Ascending aorta (tissue), 2 donors: ENCODE measurements around the gene ARF4. TPM values are rescaled to one million over a fixed set of nuclear protein-coding genes. Genes with fewer than 3 reads are reported as not detected.

Source experiments
- DNase-seq, 2 donors: peaks; one replicate each; pipeline ENCODE4 v3.0.0-alpha.2; 2019; ENCODE audit warnings: low spot score in 2 of 2
- H3K27ac ChIP-seq, 2 donors: fragments of 200-600 bp; sonication (generic); one replicate each; pipeline ENCODE4 v1.5.1; 2016 to 2017; ENCODE audit warnings: mild to moderate bottlenecking in 1 of 2
- H3K27me3 ChIP-seq: fragments of 200-600 bp; sonication (generic); one replicate; pipeline ENCODE4 v1.5.1; 2017
- H3K36me3 ChIP-seq, 2 donors: fragments of 200-600 bp; sonication (generic); one replicate each; pipeline ENCODE4 v1.5.1; 2016
- H3K4me1 ChIP-seq, 2 donors: fragments of 200-600 bp; sonication (generic); one replicate each; pipeline ENCODE4 v1.5.1; 2016 to 2017; ENCODE audit warnings: mild to moderate bottlenecking in 1 of 2
- H3K4me3 ChIP-seq, 2 donors: fragments of 200-600 bp; sonication (generic); one replicate each; pipeline ENCODE4 v1.5.1; 2016 to 2017; ENCODE audit warnings: mild to moderate bottlenecking in 1 of 2
- H3K9me3 ChIP-seq, 2 donors: fragments of 200-600 bp; sonication (generic); one replicate each; pipeline ENCODE4 v1.5.1; 2016
- intact Hi-C: fragments of 100-400 bp; cut with DNase I; formaldehyde crosslinking; loops from one replicate; pipeline ENCODE4 v1.15.1; 2023
- total RNA-seq: library from RNA; depleted of rRNA; stranded (reverse); fragments of >200 nt; gene quantifications from one replicate; pipeline ENCODE4 v1.1.0, GENCODE V29; 2016
- TF ChIP-seq, protein P1 (sequence below), 3 experiments: fragments of 200-600 bp in 2 of 3; fragments of 450-650 bp in 1 of 3; sonication (generic) in 2 of 3; IDR thresholded peaks; one replicate each; pipeline ENCODE4 v1.5.1; 2016 to 2019; ENCODE audit warnings: antibody characterized with exemption in 3 of 3, mild to moderate bottlenecking in 1 of 3, moderate library complexity in 1 of 3

The ARF4 gene
- total RNA-seq, 1 donor from 2014 or later = 50.0 TPM

DNA sequence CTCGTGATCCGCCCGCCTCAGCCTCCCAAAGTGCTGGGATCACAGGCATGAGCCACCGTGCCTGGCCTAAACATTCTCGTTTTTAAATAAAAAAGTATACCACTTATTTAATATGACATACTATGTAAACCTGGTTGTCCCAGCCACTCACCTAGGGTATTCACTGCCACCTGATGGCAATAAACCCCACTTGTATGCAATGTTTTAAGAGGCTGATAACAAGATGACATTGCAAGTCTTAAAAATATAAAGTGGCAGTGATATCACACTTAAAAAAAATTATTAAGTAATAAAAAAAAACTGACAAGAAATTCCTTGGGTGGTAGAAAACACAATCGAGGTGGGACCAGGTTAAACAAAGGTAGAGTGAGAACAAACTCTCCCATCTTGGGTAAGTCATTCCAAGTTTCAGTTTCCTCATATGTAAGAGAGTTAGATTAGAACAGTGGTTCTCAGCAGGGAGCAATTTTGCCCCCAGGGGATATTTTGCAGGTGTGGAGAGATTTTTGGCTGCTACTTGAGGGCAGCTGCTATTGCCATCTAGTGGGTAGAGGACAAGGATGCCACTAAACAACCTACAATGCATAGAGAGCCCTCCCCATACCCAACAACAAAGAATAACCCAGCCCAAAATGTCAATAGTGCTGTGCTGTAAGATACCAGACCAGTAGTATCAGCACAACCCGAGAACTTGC, 14.5 kb downstream of the ARF4 start:
- H3K4me1 ChIP-seq = peaks cover 3 to 17% of the 10 kb centered on the region in 2 donors
- DNase-seq = no peak
- TF ChIP-seq, protein P1, sequence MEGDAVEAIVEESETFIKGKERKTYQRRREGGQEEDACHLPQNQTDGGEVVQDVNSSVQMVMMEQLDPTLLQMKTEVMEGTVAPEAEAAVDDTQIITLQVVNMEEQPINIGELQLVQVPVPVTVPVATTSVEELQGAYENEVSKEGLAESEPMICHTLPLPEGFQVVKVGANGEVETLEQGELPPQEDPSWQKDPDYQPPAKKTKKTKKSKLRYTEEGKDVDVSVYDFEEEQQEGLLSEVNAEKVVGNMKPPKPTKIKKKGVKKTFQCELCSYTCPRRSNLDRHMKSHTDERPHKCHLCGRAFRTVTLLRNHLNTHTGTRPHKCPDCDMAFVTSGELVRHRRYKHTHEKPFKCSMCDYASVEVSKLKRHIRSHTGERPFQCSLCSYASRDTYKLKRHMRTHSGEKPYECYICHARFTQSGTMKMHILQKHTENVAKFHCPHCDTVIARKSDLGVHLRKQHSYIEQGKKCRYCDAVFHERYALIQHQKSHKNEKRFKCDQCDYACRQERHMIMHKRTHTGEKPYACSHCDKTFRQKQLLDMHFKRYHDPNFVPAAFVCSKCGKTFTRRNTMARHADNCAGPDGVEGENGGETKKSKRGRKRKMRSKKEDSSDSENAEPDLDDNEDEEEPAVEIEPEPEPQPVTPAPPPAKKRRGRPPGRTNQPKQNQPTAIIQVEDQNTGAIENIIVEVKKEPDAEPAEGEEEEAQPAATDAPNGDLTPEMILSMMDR (IDR thresholded peaks at IDR 0.05) = no peak
- H3K36me3 ChIP-seq = peaks cover 28 to 41% of the 10 kb centered on the region in 2 donors
- H3K4me3 ChIP-seq = no peak overlapping the region
- H3K27me3 ChIP-seq = no peaks in the 10 kb centered on the region
- no peaks in the 10 kb centered on the region for H3K9me3 ChIP-seq
- H3K27ac ChIP-seq = no peak overlapping the region
- intact Hi-C loops = no loop called here

DNA sequence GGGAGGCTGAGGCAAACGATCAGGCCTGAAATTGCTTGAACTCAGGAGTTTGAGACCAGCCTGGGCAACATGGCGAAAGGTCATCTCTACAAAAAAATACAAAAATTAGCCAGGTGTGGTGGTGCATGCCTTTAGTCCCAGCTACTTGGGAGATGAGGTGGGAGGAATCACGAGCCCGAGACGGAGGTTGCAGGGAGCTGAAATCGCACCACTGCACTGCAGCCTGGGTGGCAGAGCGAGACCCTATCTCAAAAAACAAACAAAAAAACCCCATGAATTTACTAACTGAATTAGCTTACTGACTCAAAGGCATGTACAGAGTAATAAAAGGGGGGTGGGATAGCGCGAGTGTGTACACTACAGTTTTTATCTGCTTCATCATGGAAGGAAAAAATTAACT, 19.3 kb downstream of the ARF4 start:
- TF ChIP-seq, protein P1 (IDR thresholded peaks at IDR 0.05) = no peak
- Histone ChIP-seq H3K27ac (no peak overlapping the region), H3K4me3 (no peak overlapping the region), H3K27me3 (no peaks in the 10 kb centered on the region), H3K36me3 (peaks cover 44 to 62% of the 10 kb centered on the region in 2 donors), H3K9me3 (no peaks in the 10 kb centered on the region), H3K4me1 (peaks cover 0 to 5% of the 10 kb centered on the region in 2 donors)
- no peak for DNase-seq
- intact Hi-C loops = no loop called here

DNA sequence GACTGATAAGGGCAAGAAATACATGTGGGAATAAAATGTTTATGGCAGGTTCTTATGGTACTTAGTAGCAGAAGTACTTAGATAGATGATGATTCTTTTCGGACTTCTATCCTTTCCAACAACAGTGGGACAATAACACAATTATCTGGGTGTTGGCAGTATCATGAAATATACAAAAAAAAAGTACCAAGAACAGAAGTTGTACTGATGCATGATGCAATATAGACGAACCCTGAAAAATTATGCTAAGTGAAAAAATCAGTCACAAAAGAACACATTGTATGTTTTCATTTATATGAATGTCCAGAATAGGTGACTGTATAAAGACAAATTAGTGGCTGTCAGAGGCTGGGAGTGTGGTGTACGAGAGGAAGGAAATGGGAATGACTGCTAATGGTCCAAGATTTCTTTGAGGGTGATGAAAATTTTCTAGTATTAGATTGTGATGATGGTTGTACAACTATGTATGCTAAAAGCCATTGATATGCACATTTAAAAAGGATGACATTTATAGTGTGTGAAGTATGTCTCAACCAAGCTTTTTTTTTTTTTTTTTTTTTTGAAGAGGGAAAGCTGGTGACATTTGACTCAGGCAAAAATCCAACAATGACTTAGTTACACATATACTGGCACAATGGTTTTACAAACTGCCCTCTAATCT, 21.0 kb downstream of the ARF4 start:
- peak overlapping the region; percentile 22 to 52 for H3K27ac ChIP-seq
- intact Hi-C loops = no loop called here

GRCh38 chr3:57572096-57572495, 25.0 kb downstream of the ARF4 start:
- TF ChIP-seq, protein P1 (IDR thresholded peaks at IDR 0.05) = no peak
- no peak overlapping the region for H3K4me3 ChIP-seq
- H3K27me3 ChIP-seq = no peaks in the 10 kb centered on the region
- H3K36me3 ChIP-seq = peaks cover 42 to 61% of the 10 kb centered on the region in 2 donors
- DNase-seq = no peak
- no peaks in the 10 kb centered on the region for H3K9me3 ChIP-seq
- H3K27ac ChIP-seq = no peak overlapping the region
- intact Hi-C loops = no loop called here
- peaks cover 0 to 5% of the 10 kb centered on the region in 2 donors for H3K4me1 ChIP-seq

More for the DNA sequence above, 21.0 kb downstream of the ARF4 start:
- DNase-seq = no peak
- Histone ChIP-seq H3K36me3 (peaks cover 52 to 70% of the 10 kb centered on the region in 2 donors), H3K9me3 (no peaks in the 10 kb centered on the region), H3K27me3 (no peaks in the 10 kb centered on the region), H3K4me3 (no peak overlapping the region), H3K4me1 (peaks cover 0 to 5% of the 10 kb centered on the region in 2 donors)
- TF ChIP-seq, protein P1 (IDR thresholded peaks at IDR 0.05) = no peak

GRCh38 chr3:57570878-57571277, 26.3 kb downstream of the ARF4 start:
- Histone ChIP-seq H3K4me3 (no peak overlapping the region), H3K27ac (no peak overlapping the region), H3K27me3 (no peaks in the 10 kb centered on the region), H3K9me3 (no peaks in the 10 kb centered on the region), H3K4me1 (no peaks in the 10 kb centered on the region), H3K36me3 (peaks cover 42 to 67% of the 10 kb centered on the region in 2 donors)
- intact Hi-C loops = no loop called here
- no peak for DNase-seq
- TF ChIP-seq, protein P1 (IDR thresholded peaks at IDR 0.05) = no peak
